H1 (cell line): ENCODE results near the gene SH3RF3. TPM values are rescaled to one million over a fixed set of nuclear protein-coding genes. Genes with fewer than 3 reads are reported as not detected.

Source experiments
- CTCF ChIA-PET: fragments of 300-600 bp; sonication (Branson Sonifier 250); formaldehyde crosslinking; loops from one replicate; lab custom pipeline; 2021; ENCODE audit not compliant: partially characterized antibody; lab: Charles Lee
- POLR2A ChIA-PET: fragments of 300-600 bp; sonication (Branson Sonifier 250); formaldehyde crosslinking; loops from one replicate; lab custom pipeline; 2021; ENCODE audit warnings: inconsistent platforms; ENCODE audit not compliant: partially characterized antibody; lab: Charles Lee
- DNase-seq, 2 experiments: peaks; one replicate each; pipeline versions ENCODE4 v3.0.0 to v3.0.0-alpha.2; 2010 to 2022; ENCODE audit warnings: low spot score in 2 of 2, low read depth in 1 of 2, mixed read lengths in 1 of 2
- FAIRE-seq: peaks from 2 replicates; lab custom pipeline; 2011; peaks lifted over from hg19 to GRCh38; lab: Jason Lieb, UNC
- H2AFZ ChIP-seq: 2 replicates; pipeline ENCODE4 v1.8.1; 2012; ENCODE audit warnings: low read length, inconsistent platforms
- H2AK5ac ChIP-seq: 2 replicates; pipeline ENCODE4 v1.6.1; 2013; ENCODE audit warnings: low read depth, low read length
- H2BK120ac ChIP-seq: replicated peaks from 2 replicates; pipeline ENCODE3; 2013; ENCODE audit warnings: low read depth, low read length, inconsistent platforms
- H2BK12ac ChIP-seq: 2 replicates; pipeline ENCODE4 v1.6.1; 2013; ENCODE audit warnings: low read depth, low read length
- H2BK15ac ChIP-seq: 2 replicates; pipeline ENCODE4 v1.6.1; 2013; ENCODE audit warnings: low read length
- H2BK20ac ChIP-seq: 2 replicates; pipeline ENCODE4 v1.6.1; 2013; ENCODE audit warnings: low read length
- H2BK5ac ChIP-seq: 2 replicates; pipeline ENCODE4 v1.6.1; 2013; ENCODE audit warnings: low read depth, low read length
- H3K14ac ChIP-seq: 2 replicates; pipeline ENCODE4 v1.6.1; 2013; ENCODE audit warnings: inconsistent platforms; ENCODE audit not compliant: insufficient read length
- H3K18ac ChIP-seq: 2 replicates; pipeline ENCODE4 v1.6.1; 2013; ENCODE audit warnings: low read length; ENCODE audit errors: extremely low read depth
- H3K23ac ChIP-seq: 2 replicates; pipeline ENCODE4 v1.6.1; 2013; ENCODE audit warnings: inconsistent platforms; ENCODE audit not compliant: insufficient read length
- H3K23me2 ChIP-seq: 2 replicates; pipeline ENCODE4 v1.6.1; 2013; ENCODE audit warnings: low read depth, low read length
- H3K27ac ChIP-seq: 2 replicates; pipeline ENCODE4 v1.6.1; 2011; ENCODE audit warnings: low read depth, low read length, inconsistent platforms
- H3K27me3 ChIP-seq, 4 experiments: replicated peaks in 1 of 4; 1 replicate in 1 of 4; 2 replicates in 3 of 4; pipeline versions ENCODE4 v1.6.1 to v1.8.1; 2011 to 2013; ENCODE audit warnings: low read length in 3 of 4, mild to moderate bottlenecking in 3 of 4, inconsistent platforms in 2 of 4, mixed read lengths in 2 of 4, moderate library complexity in 1 of 4; ENCODE audit not compliant: control insufficient read depth in 3 of 4, insufficient read depth in 3 of 4; ENCODE audit errors: extremely low read depth in 1 of 4
- H3K36me3 ChIP-seq, 4 experiments: 2 replicates each; pipeline versions ENCODE4 v1.6.1 to v1.8.1; 2011 to 2013; ENCODE audit warnings: mild to moderate bottlenecking in 4 of 4, low read length in 3 of 4, moderate library complexity in 2 of 4, control low read depth in 1 of 4, inconsistent platforms in 1 of 4; ENCODE audit not compliant: insufficient read depth in 4 of 4, control insufficient read depth in 2 of 4
- H3K4ac ChIP-seq: replicated peaks from 2 replicates; pipeline ENCODE3; 2013; ENCODE audit warnings: low read length, low read depth, mixed read lengths, inconsistent platforms; ENCODE audit not compliant: insufficient read length
- H3K4me1 ChIP-seq, 4 experiments: replicated peaks in 1 of 4; 1 replicate in 1 of 4; 2 replicates in 3 of 4; pipeline versions ENCODE4 v1.6.1 to v1.8.1; 2011 to 2013; ENCODE audit warnings: low read length in 3 of 4, inconsistent platforms in 2 of 4, mixed read lengths in 1 of 4; ENCODE audit not compliant: insufficient read depth in 4 of 4, control insufficient read depth in 3 of 4
- H3K4me2 ChIP-seq, 2 experiments: 2 replicates each; pipeline versions ENCODE4 v1.6.1 to v1.8.1; 2011 to 2013; ENCODE audit warnings: low read depth in 2 of 2, low read length in 2 of 2, control low read depth in 1 of 2, inconsistent platforms in 1 of 2, mild to moderate bottlenecking in 1 of 2; ENCODE audit not compliant: insufficient read depth in 1 of 2
- H3K4me3 ChIP-seq, 4 experiments: fragments of 200-600, 300-600 bp in 1 of 4; sonication (generic), shearing (Covaris generic), sonication (Bioruptor Twin) in 1 of 4; 2 replicates each; pipeline versions ENCODE4 v1.5.1 to v1.8.1; 2011 to 2016; ENCODE audit warnings: low read length in 4 of 4, low read depth in 3 of 4, control low read depth in 2 of 4, inconsistent platforms in 2 of 4, mild to moderate bottlenecking in 2 of 4, mixed read lengths in 1 of 4, moderate library complexity in 1 of 4; ENCODE audit not compliant: insufficient read depth in 2 of 4; ENCODE audit errors: extremely low read depth in 1 of 4
- H3K56ac ChIP-seq: replicated peaks from 2 replicates; pipeline ENCODE3; 2013; ENCODE audit warnings: low read depth, mild to moderate bottlenecking, mixed read lengths, low read length, inconsistent platforms; ENCODE audit not compliant: insufficient read length
- H3K79me1 ChIP-seq: 2 replicates; pipeline ENCODE4 v1.6.1; 2013; ENCODE audit warnings: low read depth, low read length, control low read depth
- H3K79me2 ChIP-seq, 2 experiments: 2 replicates each; pipeline versions ENCODE4 v1.6.1 to v1.8.1; 2012 to 2013; ENCODE audit warnings: low read length in 2 of 2, mild to moderate bottlenecking in 2 of 2, inconsistent platforms in 1 of 2; ENCODE audit not compliant: insufficient read depth in 2 of 2, control insufficient read depth in 1 of 2
- H3K9ac ChIP-seq, 4 experiments: replicated peaks in 1 of 4; 1 replicate in 1 of 4; 2 replicates in 3 of 4; pipeline versions ENCODE4 v1.6.1 to v1.8.1; 2011 to 2013; ENCODE audit warnings: low read depth in 3 of 4, low read length in 3 of 4, control low read depth in 2 of 4, mild to moderate bottlenecking in 2 of 4, moderate library complexity in 2 of 4, inconsistent platforms in 1 of 4; ENCODE audit errors: extremely low read depth in 1 of 4
- H3K9me3 ChIP-seq, 2 experiments: 2 replicates each; pipeline versions ENCODE4 v1.6.1 to v1.8.1; 2012 to 2013; ENCODE audit warnings: mild to moderate bottlenecking in 2 of 2, moderate library complexity in 2 of 2, control low read depth in 1 of 2, inconsistent platforms in 1 of 2, low read depth in 1 of 2, low read length in 1 of 2, mixed read lengths in 1 of 2; ENCODE audit not compliant: insufficient read depth in 2 of 2
- H4K20me1 ChIP-seq, 2 experiments: replicated peaks in 1 of 2; 2 replicates each; pipeline versions ENCODE3 to v1.8.1; 2011 to 2013; ENCODE audit warnings: inconsistent platforms in 2 of 2, low read length in 2 of 2, mild to moderate bottlenecking in 1 of 2; ENCODE audit not compliant: insufficient read depth in 2 of 2, control insufficient read depth in 1 of 2
- H4K5ac ChIP-seq: 2 replicates; pipeline ENCODE4 v1.6.1; 2013; ENCODE audit warnings: low read length, low read depth, mixed read lengths, inconsistent platforms; ENCODE audit not compliant: insufficient read length
- H4K8ac ChIP-seq: 2 replicates; pipeline ENCODE4 v1.8.0; 2013; ENCODE audit warnings: mild to moderate bottlenecking, moderate library complexity, low read length, inconsistent platforms; ENCODE audit not compliant: insufficient read depth; ENCODE audit errors: extremely low read depth
- H4K91ac ChIP-seq: replicated peaks from 2 replicates; pipeline ENCODE3; 2013; ENCODE audit warnings: low read length, mixed read lengths, inconsistent platforms; ENCODE audit not compliant: insufficient read length
- CEBPB ChIP-seq: IDR thresholded peaks from 2 replicates; pipeline ENCODE4 v1.6.1; 2012; ENCODE audit warnings: low read depth, low read length
- CREB1 ChIP-seq: IDR thresholded peaks from 2 replicates; pipeline ENCODE4 v1.6.1; 2012; ENCODE audit warnings: inconsistent platforms
- CTBP2 ChIP-seq: IDR thresholded peaks from 2 replicates; pipeline ENCODE4 v1.7.0; 2011; ENCODE audit warnings: borderline replicate concordance, mild to moderate bottlenecking, moderate library complexity, mixed read lengths, low read length; ENCODE audit not compliant: insufficient read depth, insufficient read length
- PHF8 ChIP-seq: fragments of 200-600 bp; sonication (generic); conservative IDR thresholded peaks from 2 replicates; pipeline ENCODE4 v1.7.1; 2012; ENCODE audit warnings: low read depth, mild to moderate bottlenecking, inconsistent platforms, low read length, moderate library complexity
- RNF2 ChIP-seq: fragments of 200-900, 300-1000 bp; sonication (generic); IDR thresholded peaks from 2 replicates; pipeline ENCODE4 v1.7.1; 2016; ENCODE audit warnings: borderline replicate concordance, low read depth, mild to moderate bottlenecking, antibody characterized with exemption, low read length; ENCODE audit not compliant: poor library complexity, severe bottlenecking; ENCODE audit errors: missing control alignments
- RXRA ChIP-seq: IDR thresholded peaks from 2 replicates; pipeline ENCODE4 v1.6.1; 2011; ENCODE audit warnings: low read depth, mild to moderate bottlenecking, low read length, moderate library complexity; ENCODE audit not compliant: insufficient read depth
- SIN3A ChIP-seq, 2 experiments: IDR thresholded peaks in 1 of 2; conservative IDR thresholded peaks in 1 of 2; 2 replicates each; pipeline ENCODE4 v1.6.1; 2011 to 2012; ENCODE audit warnings: low read length in 2 of 2, improper control_type of control experiment in 1 of 2, low read depth in 1 of 2, mild to moderate bottlenecking in 1 of 2
- SIRT6 ChIP-seq: IDR thresholded peaks from one replicate; pipeline ENCODE4 v1.7.1; 2012; ENCODE audit warnings: low read length, inconsistent platforms
- SP1 ChIP-seq: IDR thresholded peaks from 2 replicates; pipeline ENCODE4 v1.6.1; 2011; ENCODE audit warnings: low read depth, low read length
- TAF7 ChIP-seq: optimal IDR thresholded peaks from 2 replicates; pipeline ENCODE3; 2011; ENCODE audit warnings: low read depth, mild to moderate bottlenecking, inconsistent platforms, low read length, moderate library complexity, borderline replicate concordance
- WGBS, 2 experiments: shearing (Covaris generic) in 1 of 2; methylation state at CpG; one replicate each; pipeline versions ENCODE4 v1.1.6 to v1.1.7; 2013 to 2015; ENCODE audit warnings: low lambda C conversion rate in 2 of 2, mixed read lengths in 2 of 2, inconsistent platforms in 1 of 2, low coverage in 1 of 2, missing lambda C conversion rate in 1 of 2; ENCODE audit not compliant: insufficient replicate concordance in 2 of 2, insufficient coverage in 1 of 2, insufficient read length in 1 of 2; ENCODE audit errors: extremely low coverage in 1 of 2, missing lambda C conversion rate in 1 of 2; 5-methylcytosine and 5-hydroxymethylcytosine counted together
- polyA plus RNA-seq, 7 experiments: library from polyadenylated mRNA; depleted of rRNA in 3 of 7; stranded (reverse) in 5 of 7; unstranded in 2 of 7; fragments of >200 nt in 5 of 7; fragments of 200-250 nt in 2 of 7; gene quantifications; 1 replicate in 5 of 7; 2 replicates in 1 of 7; 4 replicates in 1 of 7; pipeline versions ENCODE4 v1.2.1 to v1.2.3, GENCODE V29; 2011 to 2013; ENCODE audit warnings: missing spikeins in 2 of 7, mixed read lengths in 2 of 7
- total RNA-seq: library from RNA; stranded (reverse); fragmentation: NEBNext Ultra II Directional; extraction: Animal tissue kit (Norgen Biotek cat#: 25700); gene quantifications from 2 replicates; pipeline ENCODE4 v1.2.1, GENCODE V29; 2021
- TF ChIP-seq, protein P1 (sequence below), 3 experiments: IDR thresholded peaks; 1 replicate in 2 of 3; 2 replicates in 1 of 3; pipeline versions ENCODE4 v1.5.1 to v1.6.1; 2011; ENCODE audit warnings: low read length in 3 of 3, mild to moderate bottlenecking in 3 of 3, inconsistent platforms in 2 of 3, low read depth in 1 of 3, moderate library complexity in 1 of 3; ENCODE audit not compliant: insufficient read depth in 1 of 3; ENCODE audit errors: control extremely low read depth in 1 of 3

Gene SH3RF3
- total and polyA plus RNA-seq, 2 of the 8 experiments (the other 6 are each of a cell fraction or from before 2014, with no cell fraction given): 0.11 to 0.65 TPM

DNA sequence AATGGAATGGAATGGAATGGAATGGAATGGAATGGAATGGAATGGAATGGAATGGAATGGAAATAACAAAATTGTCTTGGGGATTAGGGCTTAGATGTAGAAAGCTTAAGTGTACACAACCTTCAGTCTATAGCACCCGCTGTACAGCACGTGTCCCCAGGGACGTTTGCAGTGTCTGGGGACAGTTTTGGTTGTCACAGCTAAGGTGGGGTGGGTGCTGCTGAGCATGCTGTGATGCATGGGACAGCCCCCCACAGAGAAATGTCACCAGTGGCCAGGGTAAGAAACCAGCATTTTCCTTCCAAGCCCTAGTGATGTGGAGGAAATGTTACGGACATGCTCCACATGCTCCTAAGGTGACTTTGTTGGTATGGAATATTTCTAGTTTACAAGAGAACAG lies 70.8 kb downstream of the SH3RF3 start:
- H3K23me2 ChIP-seq: no peaks in the 10 kb centered on the region
- POLR2A ChIA-PET: no interaction called here
- no peak for FAIRE-seq
- no peak overlapping the region for H2AK5ac ChIP-seq
- H4K20me1 ChIP-seq: no peaks in the 10 kb centered on the region
- H3K9ac ChIP-seq: no peak overlapping the region
- no peak overlapping the region for H2BK20ac ChIP-seq
- no peak overlapping the region for H2BK12ac ChIP-seq
- peaks cover 0 to 4% (median 1%) of the 10 kb centered on the region in 4 experiments; a peak in 2 of 7 replicates for H3K4me1 ChIP-seq
- no peak overlapping the region for H2AFZ ChIP-seq
- no peak overlapping the region for H2BK5ac ChIP-seq
- no peak overlapping the region for H3K23ac ChIP-seq
- H4K8ac ChIP-seq: no peak overlapping the region
- no peak overlapping the region for H4K91ac ChIP-seq
- no peak overlapping the region for H3K18ac ChIP-seq
- H3K27ac ChIP-seq: no peak overlapping the region
- no peak overlapping the region for H3K14ac ChIP-seq
- H3K9me3 ChIP-seq: no peaks in the 10 kb centered on the region
- no peaks in the 10 kb centered on the region; the same call in 1 of the 2 replicates for H3K79me1 ChIP-seq
- no peak overlapping the region for H2BK15ac ChIP-seq
- no peak overlapping the region for H3K4me2 ChIP-seq
- no peak for DNase-seq
- no peak overlapping the region for H2BK120ac ChIP-seq
- H3K36me3 ChIP-seq: no peaks in the 10 kb centered on the region
- no peak overlapping the region for H4K5ac ChIP-seq
- no peak overlapping the region for H3K56ac ChIP-seq
- 98% methylated on average over 4 of the region's 4 CpGs; no CpG with 5 or more reads in 1 of the 2 experiments for WGBS, 2 experiments
- H3K4ac ChIP-seq: no peak overlapping the region
- peaks cover 0 to 2% (median 0%) of the 10 kb centered on the region in 4 experiments; a peak in 2 of 7 replicates for H3K27me3 ChIP-seq
- CTCF ChIA-PET: no interaction called here
- no peak overlapping the region for H3K4me3 ChIP-seq
- H3K79me2 ChIP-seq: no peaks in the 10 kb centered on the region
- TF ChIP-seq PHF8: no peak
- TF ChIP-seq TAF7: no peak
- TF ChIP-seq RNF2: no peak
- TF ChIP-seq CTBP2: no peak
- TF ChIP-seq CEBPB: no peak
- TF ChIP-seq, protein P1, sequence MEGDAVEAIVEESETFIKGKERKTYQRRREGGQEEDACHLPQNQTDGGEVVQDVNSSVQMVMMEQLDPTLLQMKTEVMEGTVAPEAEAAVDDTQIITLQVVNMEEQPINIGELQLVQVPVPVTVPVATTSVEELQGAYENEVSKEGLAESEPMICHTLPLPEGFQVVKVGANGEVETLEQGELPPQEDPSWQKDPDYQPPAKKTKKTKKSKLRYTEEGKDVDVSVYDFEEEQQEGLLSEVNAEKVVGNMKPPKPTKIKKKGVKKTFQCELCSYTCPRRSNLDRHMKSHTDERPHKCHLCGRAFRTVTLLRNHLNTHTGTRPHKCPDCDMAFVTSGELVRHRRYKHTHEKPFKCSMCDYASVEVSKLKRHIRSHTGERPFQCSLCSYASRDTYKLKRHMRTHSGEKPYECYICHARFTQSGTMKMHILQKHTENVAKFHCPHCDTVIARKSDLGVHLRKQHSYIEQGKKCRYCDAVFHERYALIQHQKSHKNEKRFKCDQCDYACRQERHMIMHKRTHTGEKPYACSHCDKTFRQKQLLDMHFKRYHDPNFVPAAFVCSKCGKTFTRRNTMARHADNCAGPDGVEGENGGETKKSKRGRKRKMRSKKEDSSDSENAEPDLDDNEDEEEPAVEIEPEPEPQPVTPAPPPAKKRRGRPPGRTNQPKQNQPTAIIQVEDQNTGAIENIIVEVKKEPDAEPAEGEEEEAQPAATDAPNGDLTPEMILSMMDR (IDR thresholded peaks at IDR 0.05; ENCODE audit: control extremely low read depth in 1 of 3, insufficient read depth in 1 of 3, low read depth in 1 of 3, low read length in 3 of 3): no peak
- TF ChIP-seq RXRA: no peak
- TF ChIP-seq SIN3A (conservative IDR thresholded peaks at IDR 0.05 in 1 of 2, IDR thresholded peaks at IDR 0.05 in 1 of 2; ENCODE audit: low read depth in 1 of 2, low read length in 2 of 2): no peak
- no peak for TF ChIP-seq CREB1
- TF ChIP-seq SP1: no peak
- no peak for TF ChIP-seq SIRT6
